Adrenal gland (tissue), 12 donors: ENCODE results near the gene AGBL4. TPM values are rescaled to one million over a fixed set of nuclear protein-coding genes. Genes with fewer than 3 reads are reported as not detected.

Experiments used
- DNase-seq, 7 donors: peaks; one replicate each; pipeline ENCODE4 v3.0.0-alpha.2; 2019 to 2020
- H3K27ac ChIP-seq, 5 donors: fragments of 200-600 bp; sonication (generic) in 4 of 5; 1 replicate in 3 of 5; 2 replicates in 2 of 5; pipeline versions ENCODE4 v1.5.1 to v1.8.0; 2016 to 2020; ENCODE audit warnings: mild to moderate bottlenecking in 1 of 5
- H3K27me3 ChIP-seq: fragments of 200-600 bp; 2 replicates; pipeline ENCODE4 v1.8.0; 2021
- H3K36me3 ChIP-seq, 2 donors: fragments of 200-600 bp; replicated peaks in 1 of 2; 1 replicate in 1 of 2; 2 replicates in 1 of 2; pipeline versions ENCODE4 v1.5.1 to v1.8.0; 2018 to 2022
- H3K4me1 ChIP-seq, 2 donors: fragments of 200-600 bp; replicated peaks in 1 of 2; 1 replicate in 1 of 2; 2 replicates in 1 of 2; pipeline versions ENCODE4 v1.5.1 to v1.8.0; 2018 to 2021
- H3K4me3 ChIP-seq, 4 donors: fragments of 200-600 bp; sonication (generic) in 3 of 4; one replicate each; pipeline ENCODE4 v1.5.1; 2016 to 2018
- H3K9me3 ChIP-seq, 3 donors: fragments of 200-600 bp; sonication (generic) in 1 of 3; replicated peaks in 1 of 3; 1 replicate in 2 of 3; 2 replicates in 1 of 3; pipeline versions ENCODE4 v1.5.1 to v1.8.0; 2016 to 2021
- POLR2A ChIP-seq, 2 donors: fragments of 450-650 bp; IDR thresholded peaks; one replicate each; pipeline ENCODE4 v1.6.1; 2017; ENCODE audit warnings: antibody characterized with exemption in 2 of 2, mild to moderate bottlenecking in 2 of 2, moderate library complexity in 1 of 2
- WGBS, 4 donors: extraction: QIAGEN DNeasy Blood & Tissue Kit in 2 of 4; methylation state at CpG; one replicate each; pipeline versions ENCODE4 v1.1.5 to v1.1.7; 2013 to 2017; 5-methylcytosine and 5-hydroxymethylcytosine counted together
- intact Hi-C, 2 donors: fragments of 100-400 bp; cut with DNase I; formaldehyde crosslinking; loops; one replicate each; pipeline versions ENCODE4 v1.14.1 to v1.15.0; 2022 to 2023
- polyA plus RNA-seq, 3 donors: library from polyadenylated mRNA; stranded (reverse); fragments of 200-250 nt in 2 of 3; fragments of 350-450 nt in 1 of 3; fragmentation: Illumina TruSeq in 1 of 3; extraction: RNeasy Lipid Tissue Mini Kit (QIAGEN cat#74804) in 1 of 3; gene quantifications; one replicate each; pipeline ENCODE4 v1.2.3, GENCODE V29; 2013 to 2014
- total RNA-seq, 9 donors: library from RNA; depleted of rRNA in 4 of 9; stranded (reverse); fragments of >200 nt in 4 of 9; fragments of 120-200 nt in 1 of 9; fragmentation: NEBNext Ultra II Directional in 1 of 9; extraction: Animal tissue kit (Norgen Biotek cat#: 25700) in 1 of 9; gene quantifications; one replicate each; pipeline versions ENCODE4 v1.1.0 to v1.2.4, GENCODE V29; 2013 to 2023
- TF ChIP-seq, protein P1 (sequence below), 6 experiments: fragments of 450-650 bp in 4 of 6; fragments of 200-600 bp in 2 of 6; sonication (generic) in 1 of 6; IDR thresholded peaks; 1 replicate in 5 of 6; 2 replicates in 1 of 6; pipeline versions ENCODE4 v1.5.1 to v1.8.0; 2016 to 2021; ENCODE audit warnings: antibody characterized with exemption in 6 of 6, mild to moderate bottlenecking in 2 of 6, moderate library complexity in 1 of 6
- donor health status: healthy with polysubstance abuse.
- donor health status: Bipolar disorder and iron deficiency.
- donor health status: DM: yes; HTN: yes; CAD: no.
- donor health status: DM: no; HTN: no; CAD: no.
- donor health status: DM: no; HTN: no; CAD: no.
- donor health status: DM: yes; HTN: yes; CAD: no.

AGBL4 gene
- total and polyA plus RNA-seq, 12 donors: 0.10 to 1.9 (median 0.80) TPM; not detected in 2

DNA sequence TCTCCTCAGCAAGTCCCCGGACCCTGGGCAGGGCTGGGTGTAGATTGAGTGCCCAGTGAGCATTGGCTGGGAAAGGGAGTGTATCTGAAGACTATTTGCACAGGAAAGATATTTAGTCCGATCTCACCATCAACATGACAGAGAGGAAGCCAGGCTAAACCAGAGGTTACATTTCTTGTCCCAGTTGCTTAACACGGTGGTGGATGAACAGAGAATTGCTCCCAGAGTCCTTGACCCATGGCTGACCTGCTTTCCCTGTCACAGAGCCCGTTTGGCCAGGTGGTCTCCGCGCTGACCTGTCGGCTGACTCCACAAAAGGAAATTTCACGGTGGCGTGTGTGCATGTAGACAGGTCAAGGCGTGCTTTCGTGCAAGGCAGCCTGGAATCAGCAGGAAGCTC, 1330.6 kb downstream of the AGBL4 start:
- Histone ChIP-seq H3K9me3 (no peaks in the 10 kb centered on the region), H3K4me3 (no peak overlapping the region), H3K27me3 (no peaks in the 10 kb centered on the region), H3K36me3 (no peaks in the 10 kb centered on the region), H3K4me1 (no peaks in the 10 kb centered on the region), H3K27ac (no peak overlapping the region)
- no peak for TF ChIP-seq POLR2A (IDR thresholded peaks at IDR 0.05)
- TF ChIP-seq, protein P1, sequence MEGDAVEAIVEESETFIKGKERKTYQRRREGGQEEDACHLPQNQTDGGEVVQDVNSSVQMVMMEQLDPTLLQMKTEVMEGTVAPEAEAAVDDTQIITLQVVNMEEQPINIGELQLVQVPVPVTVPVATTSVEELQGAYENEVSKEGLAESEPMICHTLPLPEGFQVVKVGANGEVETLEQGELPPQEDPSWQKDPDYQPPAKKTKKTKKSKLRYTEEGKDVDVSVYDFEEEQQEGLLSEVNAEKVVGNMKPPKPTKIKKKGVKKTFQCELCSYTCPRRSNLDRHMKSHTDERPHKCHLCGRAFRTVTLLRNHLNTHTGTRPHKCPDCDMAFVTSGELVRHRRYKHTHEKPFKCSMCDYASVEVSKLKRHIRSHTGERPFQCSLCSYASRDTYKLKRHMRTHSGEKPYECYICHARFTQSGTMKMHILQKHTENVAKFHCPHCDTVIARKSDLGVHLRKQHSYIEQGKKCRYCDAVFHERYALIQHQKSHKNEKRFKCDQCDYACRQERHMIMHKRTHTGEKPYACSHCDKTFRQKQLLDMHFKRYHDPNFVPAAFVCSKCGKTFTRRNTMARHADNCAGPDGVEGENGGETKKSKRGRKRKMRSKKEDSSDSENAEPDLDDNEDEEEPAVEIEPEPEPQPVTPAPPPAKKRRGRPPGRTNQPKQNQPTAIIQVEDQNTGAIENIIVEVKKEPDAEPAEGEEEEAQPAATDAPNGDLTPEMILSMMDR (IDR thresholded peaks at IDR 0.05): no peak
- 67 to 76% (median 71%) methylated on average over 11 of the region's 11 CpGs for WGBS, 4 donors
- intact Hi-C loops: no loop called here
- DNase-seq: no peak

DNA sequence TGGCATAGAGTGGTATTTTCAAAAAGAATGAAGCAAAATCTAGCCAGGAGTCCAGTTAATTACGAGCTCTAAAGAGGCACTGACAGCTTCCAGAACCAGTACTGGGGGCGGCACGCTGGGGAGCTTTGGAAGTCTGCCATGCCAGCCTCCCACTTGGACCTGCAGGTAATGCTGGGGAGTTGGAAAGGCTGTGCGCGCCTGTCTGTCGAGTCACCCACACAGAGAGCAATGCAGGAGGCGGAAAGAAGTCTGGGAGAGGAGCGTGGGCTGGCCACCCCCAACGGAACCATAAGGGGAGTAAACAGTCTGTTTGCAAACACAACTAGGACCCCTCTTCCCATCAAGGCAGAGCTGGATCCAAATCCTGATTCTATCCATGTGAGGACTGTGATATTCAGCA, 1331.5 kb downstream of the AGBL4 start:
- no peaks in the 10 kb centered on the region for H3K4me1 ChIP-seq
- TF ChIP-seq, protein P1 (IDR thresholded peaks at IDR 0.05): no peak
- no peak for TF ChIP-seq POLR2A (IDR thresholded peaks at IDR 0.05)
- no peaks in the 10 kb centered on the region for H3K9me3 ChIP-seq
- intact Hi-C loops: no loop called here
- DNase-seq: no peak
- no peaks in the 10 kb centered on the region for H3K27me3 ChIP-seq
- no peak overlapping the region for H3K4me3 ChIP-seq
- H3K36me3 ChIP-seq: no peaks in the 10 kb centered on the region
- no peak overlapping the region for H3K27ac ChIP-seq
- 86 to 94% (median 91%) methylated on average over 9 of the region's 9 CpGs for WGBS, 4 donors

DNA sequence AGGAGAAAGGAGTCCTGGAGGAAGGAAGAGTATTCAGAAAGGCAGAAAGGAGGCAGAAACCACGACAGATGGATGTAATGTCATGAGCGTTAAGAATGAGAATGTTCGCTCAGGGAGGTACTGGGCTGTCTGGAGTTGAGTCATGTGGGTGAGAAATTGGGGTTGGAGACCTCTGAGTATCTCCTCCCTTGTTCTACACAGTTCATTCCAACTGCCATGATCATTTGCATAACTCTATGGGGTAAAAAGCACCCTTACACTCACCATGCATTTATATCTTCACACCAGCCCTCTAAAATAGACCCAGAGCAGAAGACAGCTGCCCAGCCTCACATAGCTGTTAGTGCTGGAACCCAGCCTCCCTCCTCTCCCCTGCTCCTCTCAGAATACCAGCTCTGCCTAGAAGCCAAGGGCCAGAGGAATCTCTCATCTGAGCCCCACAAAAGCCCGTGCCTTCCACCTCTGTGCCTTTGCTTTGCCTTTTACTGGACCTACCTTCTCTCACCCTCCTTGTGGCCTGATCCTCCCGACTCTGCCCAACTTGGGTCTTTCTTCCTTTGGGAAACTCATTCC, 1332.2 kb downstream of the AGBL4 start:
- no peak for DNase-seq
- 80 to 92% (median 85%) methylated on average over 5 of the region's 5 CpGs for WGBS, 4 donors
- intact Hi-C loops: no loop called here
- Histone ChIP-seq H3K27ac (no peak overlapping the region), H3K4me1 (no peaks in the 10 kb centered on the region), H3K27me3 (no peaks in the 10 kb centered on the region), H3K4me3 (no peak overlapping the region), H3K36me3 (no peaks in the 10 kb centered on the region), H3K9me3 (no peaks in the 10 kb centered on the region)
- TF ChIP-seq POLR2A (IDR thresholded peaks at IDR 0.05): no peak
- TF ChIP-seq, protein P1 (IDR thresholded peaks at IDR 0.05): no peak

DNA sequence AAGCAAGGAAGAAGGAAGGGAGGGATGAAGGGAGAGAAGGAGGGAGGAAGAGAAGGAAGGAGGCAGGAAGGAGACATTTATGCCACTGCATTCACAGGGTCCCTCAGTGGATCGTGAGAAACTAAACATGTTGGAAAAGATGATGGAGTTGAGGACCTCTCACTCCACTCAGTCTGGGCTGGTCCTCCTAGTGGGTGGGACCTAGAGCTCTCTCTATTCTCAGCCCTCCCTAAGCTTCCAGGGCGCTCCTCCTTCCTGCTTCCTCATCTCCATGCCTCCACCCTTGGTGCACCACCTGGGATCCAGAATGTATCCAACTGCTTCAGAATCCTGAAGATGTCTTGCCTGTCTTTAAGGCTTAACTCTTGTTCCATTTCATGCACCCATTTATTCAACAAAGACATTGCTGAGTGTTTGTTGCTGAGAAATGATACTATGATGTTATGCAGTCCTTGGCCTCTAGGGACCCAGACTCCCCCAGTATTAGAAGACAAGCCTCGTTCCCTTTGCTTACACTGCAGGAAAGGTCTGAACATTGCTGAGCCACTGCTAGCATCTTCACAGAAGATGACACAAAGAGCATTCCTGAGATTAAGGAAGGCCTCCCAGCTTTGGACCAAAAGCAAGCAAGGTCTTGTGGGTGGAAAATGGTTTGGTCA, 1335.5 kb downstream of the AGBL4 start:
- Histone ChIP-seq H3K9me3 (no peaks in the 10 kb centered on the region), H3K27ac (no peak overlapping the region), H3K4me3 (no peak overlapping the region), H3K27me3 (no peaks in the 10 kb centered on the region), H3K4me1 (no peaks in the 10 kb centered on the region), H3K36me3 (no peaks in the 10 kb centered on the region)
- no peak for DNase-seq
- TF ChIP-seq, protein P1 (IDR thresholded peaks at IDR 0.05): peak in 4 of 6 experiments; percentile 11 to 28 (median 18)
- TF ChIP-seq POLR2A (IDR thresholded peaks at IDR 0.05): no peak
- intact Hi-C loops: no loop called here
- 54 to 72% (median 66%) methylated on average over 3 of the region's 3 CpGs for WGBS, 4 donors
